Measurements from ENCODE around the gene SIX2.

The SIX2 gene

GRCh38 chr2:45002686-45003085, 6.6 kb downstream of the SIX2 start:
- DNase-seq (ENCODE audit: low read depth, low spot score) = no peak

- no peak for DNase-seq (ENCODE audit: low read depth, low spot score)
Observed at GRCh38 chr2:45001869-45002385, 7.3 kb downstream of the SIX2 start.

GRCh38 chr2:45000921-45001868, 8.1 kb downstream of the SIX2 start:
- peak; percentile 51 for DNase-seq (ENCODE audit: low read depth, low spot score)

GRCh38 chr2:45000341-45000901, 8.8 kb downstream of the SIX2 start:
- DNase-seq (ENCODE audit: low read depth, low spot score) = peak; percentile 13

GRCh38 chr2:44999540-44999939, 9.7 kb downstream of the SIX2 start:
- no peak for DNase-seq (ENCODE audit: low read depth, low spot score)

GRCh38 chr2:44997963-44998362, 11.3 kb downstream of the SIX2 start:
- DNase-seq (ENCODE audit: low read depth, low spot score) = no peak

- DNase-seq (ENCODE audit: low read depth, low spot score) = no peak
Observed at GRCh38 chr2:44996356-44996755, 12.9 kb downstream of the SIX2 start.

GRCh38 chr2:44994377-44994776, 14.9 kb downstream of the SIX2 start:
- no peak for DNase-seq (ENCODE audit: low read depth, low spot score)

- no peak for DNase-seq (ENCODE audit: low read depth, low spot score)
Observed at GRCh38 chr2:44989176-44989575, 20.1 kb downstream of the SIX2 start.

- no peak for DNase-seq (ENCODE audit: low read depth, low spot score)
Observed at GRCh38 chr2:44983836-44984604, 25.2 kb downstream of the SIX2 start.

- DNase-seq (ENCODE audit: low read depth, low spot score) = peak; percentile 87
Observed at GRCh38 chr2:44981714-44982108, 27.5 kb downstream of the SIX2 start.

GRCh38 chr2:44980751-44981713, 28.2 kb downstream of the SIX2 start:
- DNase-seq (ENCODE audit: low read depth, low spot score) = no peak

GRCh38 chr2:44979581-44979980, 29.7 kb downstream of the SIX2 start:
- no peak for DNase-seq (ENCODE audit: low read depth, low spot score)

- DNase-seq (ENCODE audit: low read depth, low spot score) = no peak
Observed at GRCh38 chr2:44975571-44976450, 33.4 kb downstream of the SIX2 start.

- DNase-seq (ENCODE audit: low read depth, low spot score) = peak; percentile 21
Observed at GRCh38 chr2:44974064-44974715, 35.1 kb downstream of the SIX2 start.

- no peak for DNase-seq (ENCODE audit: low read depth, low spot score)
Observed at GRCh38 chr2:44972771-44973535, 36.3 kb downstream of the SIX2 start.

GRCh38 chr2:44970846-44971450, 38.3 kb downstream of the SIX2 start:
- DNase-seq (ENCODE audit: low read depth, low spot score) = no peak

GRCh38 chr2:44969936-44970335, 39.3 kb downstream of the SIX2 start:
- no peak for DNase-seq (ENCODE audit: low read depth, low spot score)

All from astrocyte of the hippocampus (primary cell).